KBM-7 (cell line): ENCODE measurements around the gene NDUFAF7.
"Not testable (repeated sequence)": the region's sequence is repeated elsewhere in the genome, so short reads cannot be mapped to it uniquely, and the experiment has no call there.

Experiments used
- DNase-seq: peaks from one replicate; pipeline ENCODE4 v3.0.0-alpha.2; 2015
- in situ Hi-C: fragments of 300-500 bp; cut with MboI; formaldehyde crosslinking; loops from 2 replicates; pipeline ENCODE4 v1.14.3; 2020; ENCODE audit warnings: low sequenced_read_pairs, low pct_unique_long_range_greater_than_20kb, mixed read lengths

Gene NDUFAF7, protein sequence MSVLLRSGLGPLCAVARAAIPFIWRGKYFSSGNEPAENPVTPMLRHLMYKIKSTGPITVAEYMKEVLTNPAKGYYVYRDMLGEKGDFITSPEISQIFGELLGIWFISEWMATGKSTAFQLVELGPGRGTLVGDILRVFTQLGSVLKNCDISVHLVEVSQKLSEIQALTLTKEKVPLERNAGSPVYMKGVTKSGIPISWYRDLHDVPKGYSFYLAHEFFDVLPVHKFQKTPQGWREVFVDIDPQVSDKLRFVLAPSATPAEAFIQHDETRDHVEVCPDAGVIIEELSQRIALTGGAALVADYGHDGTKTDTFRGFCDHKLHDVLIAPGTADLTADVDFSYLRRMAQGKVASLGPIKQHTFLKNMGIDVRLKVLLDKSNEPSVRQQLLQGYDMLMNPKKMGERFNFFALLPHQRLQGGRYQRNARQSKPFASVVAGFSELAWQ

DNA sequence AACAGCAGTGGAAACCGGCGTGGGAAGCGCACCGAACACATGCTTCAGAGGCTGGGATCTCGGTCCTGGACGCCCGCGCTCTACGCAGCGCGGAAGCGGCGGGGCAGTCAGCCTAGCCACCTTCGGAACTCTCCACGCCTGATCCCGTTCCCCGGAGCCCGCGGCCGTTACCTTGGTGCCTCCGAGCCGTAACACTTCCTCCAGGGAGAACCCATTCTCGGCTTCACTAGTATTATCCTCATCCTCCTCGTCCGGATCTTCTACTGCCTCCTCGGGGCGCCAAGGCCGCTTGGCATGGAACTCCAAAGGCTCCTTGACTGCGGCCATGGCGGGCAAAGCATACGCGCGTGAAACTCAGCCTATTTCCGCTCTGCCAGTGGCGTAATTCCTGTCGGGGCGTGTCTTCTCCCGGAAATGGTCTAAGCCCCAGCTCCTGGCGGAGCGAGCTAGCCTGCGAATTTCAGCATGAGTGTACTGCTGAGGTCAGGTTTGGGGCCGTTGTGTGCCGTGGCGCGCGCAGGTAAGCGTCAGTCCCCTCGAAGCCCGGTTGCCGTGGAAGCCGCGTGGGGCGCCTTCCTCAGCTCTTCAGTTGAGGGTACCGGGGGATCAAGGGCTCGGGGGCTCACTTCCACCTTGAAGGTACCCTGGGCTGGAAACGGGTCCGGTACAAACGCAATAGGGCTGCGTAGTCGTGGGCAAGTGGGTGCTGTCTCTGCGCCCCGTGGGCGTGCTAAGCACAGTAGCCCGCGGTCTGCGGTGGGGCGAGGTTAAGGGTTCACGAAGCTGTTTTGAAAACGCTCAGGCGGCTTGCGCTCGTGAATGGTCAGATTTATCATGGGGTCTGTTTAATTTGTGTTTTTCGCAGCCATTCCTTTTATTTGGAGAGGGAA, at the start of gene NDUFAF7, which contains the start of gene CEBPZ:
TSS of gene NDUFAF7 (plus strand) at position 418 of the 890 bp plus-strand sequence. CDS start at position 466, 48 bp downstream.
TSS of gene CEBPZ (minus strand) at position 356 of the 890 bp plus-strand sequence. CDS start at position 327, 29 bp downstream.
- in situ Hi-C loops: no loop called here
- DNase-seq: peak; percentile 89

DNA sequence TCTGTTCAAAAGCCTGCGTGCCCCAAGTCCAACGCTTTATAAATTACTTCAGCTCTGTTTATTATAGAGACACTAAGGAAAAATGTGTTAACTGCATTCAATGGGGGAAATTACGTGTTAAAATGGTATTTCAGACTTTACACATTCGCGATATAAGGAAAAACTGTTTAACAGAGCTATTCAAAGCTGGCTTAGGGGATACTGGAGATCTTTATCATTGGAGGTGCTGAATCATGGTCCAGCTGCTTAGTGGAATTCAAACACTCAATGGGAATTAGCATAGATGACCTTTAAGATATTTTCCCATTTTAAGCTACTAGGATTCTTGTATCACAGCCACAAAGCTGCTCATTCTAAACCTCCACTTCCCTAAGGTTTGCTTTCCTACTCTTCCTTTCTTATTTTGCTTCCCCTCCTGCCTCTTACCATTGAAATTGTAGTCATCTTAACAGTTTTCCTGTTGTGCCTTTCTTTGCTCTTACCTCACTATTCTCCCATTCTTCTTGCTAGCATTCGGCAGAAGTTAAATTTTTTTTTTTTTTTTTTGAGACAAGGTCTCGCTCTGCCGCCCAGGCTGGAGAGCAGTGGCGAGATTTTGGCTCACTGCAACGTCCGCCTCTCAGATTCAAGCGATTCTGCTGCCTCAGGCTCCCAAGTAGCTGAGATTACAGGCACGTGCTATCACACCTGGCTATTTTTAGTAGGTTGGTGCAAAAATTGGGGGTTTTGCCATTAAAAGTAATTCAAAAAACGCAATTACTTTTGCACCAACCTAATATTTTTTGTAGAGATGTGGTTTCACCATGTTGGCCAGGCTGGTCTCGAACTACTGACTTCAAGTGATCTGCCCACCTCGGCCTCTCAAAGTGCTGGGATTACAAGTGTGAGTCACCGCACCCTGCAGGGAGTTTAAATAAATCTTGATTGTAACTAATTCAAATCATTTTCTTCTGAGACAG, 49.5 kb upstream of the NDUFAF7 start:
- in situ Hi-C loops: no loop called here
- no peak for DNase-seq

DNA sequence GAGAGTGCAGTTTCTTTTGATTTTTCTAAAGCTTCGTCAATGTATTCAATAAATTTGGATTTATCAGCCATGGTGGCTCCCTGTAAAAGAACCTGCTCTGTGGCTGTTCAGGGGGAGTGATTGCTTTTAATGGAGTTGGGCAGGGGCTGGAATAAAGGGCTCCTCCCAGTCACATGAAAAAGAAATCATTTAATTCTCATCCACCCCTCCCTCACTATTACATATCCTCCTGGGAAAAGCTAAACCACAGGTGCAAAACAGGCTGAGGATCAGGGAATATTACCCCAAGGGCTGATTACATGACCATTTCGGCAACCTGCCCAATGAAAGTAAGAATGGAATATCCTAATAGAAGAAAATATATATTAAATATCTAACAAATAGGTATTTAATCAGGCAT, 42.9 kb upstream of the NDUFAF7 start, which contains the start of gene SULT6B1:
TSS of gene SULT6B1 (minus strand) at position 101 of the 400 bp plus-strand sequence. CDS start at position 71, 30 bp downstream.
- in situ Hi-C loops: no loop called here
- no peak for DNase-seq

DNA sequence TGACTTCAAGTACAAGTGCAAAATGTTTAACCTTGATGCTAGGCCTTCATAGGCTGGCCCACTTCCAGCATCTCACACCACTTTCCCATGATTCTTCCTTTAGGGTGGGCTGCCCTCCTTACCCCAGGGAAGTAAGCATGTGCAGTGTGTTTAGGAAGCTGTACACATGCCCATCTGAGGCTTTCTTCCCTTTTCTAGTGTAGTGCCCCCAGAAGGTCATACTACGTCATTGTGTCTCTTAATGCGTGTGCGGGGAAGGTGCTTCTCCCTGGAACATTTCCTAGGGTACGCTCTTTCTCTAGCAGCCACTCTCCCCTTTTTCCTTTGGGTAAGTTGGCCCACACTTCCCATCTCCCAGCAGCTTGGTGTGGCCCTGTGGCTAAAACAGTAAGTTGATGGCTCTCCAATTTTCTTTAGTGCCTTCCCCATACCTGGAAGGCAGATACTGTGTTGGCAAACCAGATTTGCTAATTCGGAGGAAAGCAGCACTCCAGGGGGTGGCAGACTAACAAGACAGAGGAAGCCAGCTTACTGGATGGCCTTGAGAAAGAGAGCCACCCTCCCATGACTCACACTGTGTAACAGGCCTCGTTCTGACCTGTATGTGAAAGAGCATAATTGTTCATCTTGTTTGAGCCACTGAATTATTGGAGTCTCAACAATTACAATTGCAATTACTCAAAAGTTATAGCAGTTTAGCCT, 41.9 kb upstream of the NDUFAF7 start:
- peak; percentile 21 for DNase-seq
- in situ Hi-C loops: no loop called here

DNA sequence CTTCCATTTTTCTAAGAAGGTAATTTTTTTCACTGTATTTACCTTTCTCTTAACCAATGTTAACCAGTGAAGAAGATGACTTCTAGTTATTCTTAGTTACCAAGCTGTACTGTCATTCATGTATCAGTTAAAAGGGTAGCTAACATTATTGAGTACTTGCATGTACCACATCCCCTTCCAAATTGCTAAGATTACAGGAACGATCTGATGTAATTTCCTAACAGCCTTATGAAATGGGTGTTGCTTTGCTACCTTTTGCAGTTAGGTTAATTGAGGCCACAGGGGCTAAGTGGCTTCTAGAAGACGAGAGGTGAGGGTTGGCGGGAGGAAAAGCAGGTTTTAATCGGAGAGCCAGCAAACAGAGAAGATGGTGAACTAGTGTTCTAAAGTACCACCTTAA, 41.2 kb upstream of the NDUFAF7 start:
- in situ Hi-C loops: no loop called here
- DNase-seq: no peak

DNA sequence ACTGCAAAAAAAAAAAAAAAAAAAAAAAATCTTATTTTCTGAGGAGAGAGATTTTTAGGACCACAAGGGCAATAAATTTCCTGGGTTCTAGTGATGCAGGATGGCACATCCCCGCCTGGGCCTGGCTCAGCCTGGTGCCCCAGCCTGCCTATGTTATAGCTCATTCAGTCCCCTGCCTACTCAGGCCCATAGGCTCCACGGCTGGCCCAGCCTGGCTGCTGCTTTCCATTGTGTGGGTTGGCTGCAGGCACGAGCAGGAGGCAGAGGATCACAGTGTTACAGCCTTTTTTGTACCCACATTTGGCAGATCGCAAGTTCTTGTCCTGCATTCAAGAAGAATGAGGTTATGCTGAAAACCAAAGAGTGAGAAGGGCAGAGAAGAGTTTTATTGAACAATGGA, 40.2 kb upstream of the NDUFAF7 start:
- DNase-seq: no peak
- in situ Hi-C loops: no loop called here

DNA sequence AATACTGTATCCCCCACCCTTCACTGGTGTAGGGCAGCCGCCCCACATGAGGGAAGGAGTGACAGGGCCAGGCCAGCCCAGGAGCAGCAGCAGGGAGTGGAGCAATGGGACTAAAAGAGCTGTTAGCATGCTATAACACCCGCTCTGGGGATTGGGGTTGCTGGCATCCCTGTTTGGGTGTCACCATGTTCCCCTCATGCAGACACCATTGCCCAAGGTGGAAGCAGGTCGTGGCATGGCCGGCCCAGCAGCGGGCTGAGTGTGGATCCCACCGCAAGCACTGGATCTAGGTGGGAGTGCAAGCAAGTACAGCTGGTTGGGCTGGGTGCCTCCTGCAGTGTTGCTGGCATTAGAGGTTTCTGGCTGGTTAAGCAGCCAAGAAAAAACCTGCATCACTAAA, 39.7 kb upstream of the NDUFAF7 start:
- in situ Hi-C loops: no loop called here
- no peak for DNase-seq

DNA sequence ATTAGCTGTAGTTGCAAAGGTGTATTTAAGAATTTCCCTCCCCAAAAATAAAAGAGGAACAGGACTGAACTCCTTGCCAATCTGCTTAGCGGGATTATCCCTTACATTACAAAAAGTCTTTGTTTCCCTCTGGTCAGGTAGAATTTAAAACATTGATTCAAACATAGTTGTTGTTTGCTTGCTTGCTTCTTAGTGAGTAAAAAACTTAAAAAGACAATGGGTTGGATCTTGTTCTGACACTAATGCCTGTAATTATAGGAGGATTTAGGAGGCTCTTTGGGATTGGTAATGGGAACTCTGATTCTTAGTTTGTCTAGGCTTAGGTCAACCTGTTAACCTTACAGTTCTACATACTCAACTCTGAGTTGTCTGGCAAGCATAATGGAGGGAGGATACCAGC, 38.9 kb upstream of the NDUFAF7 start:
- DNase-seq: no peak
- in situ Hi-C loops: no loop called here

DNA sequence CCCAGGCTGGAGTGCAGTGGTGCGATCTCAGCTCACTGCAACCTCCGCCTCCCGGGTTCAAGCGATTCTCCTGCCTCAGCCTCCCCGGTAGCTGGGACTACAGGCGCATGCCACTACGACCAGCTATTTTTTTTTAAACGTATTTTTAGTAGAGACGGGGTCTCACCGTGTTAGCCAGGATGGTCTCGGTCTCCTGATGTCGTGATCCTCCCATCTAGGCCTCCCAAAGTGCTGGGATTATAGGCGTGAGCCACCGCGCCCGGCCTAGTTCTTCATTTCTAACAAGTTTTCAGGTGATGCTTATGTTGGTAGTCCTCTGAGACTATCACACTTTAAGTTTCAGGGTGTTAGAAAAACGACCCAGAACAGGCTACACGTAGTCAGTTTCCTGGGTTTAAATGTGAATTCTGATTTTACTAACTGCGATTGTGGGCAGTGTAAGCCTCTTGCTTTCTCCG, 35.6 kb upstream of the NDUFAF7 start:
- in situ Hi-C loops, DNase-seq: not testable (repeated sequence)

DNA sequence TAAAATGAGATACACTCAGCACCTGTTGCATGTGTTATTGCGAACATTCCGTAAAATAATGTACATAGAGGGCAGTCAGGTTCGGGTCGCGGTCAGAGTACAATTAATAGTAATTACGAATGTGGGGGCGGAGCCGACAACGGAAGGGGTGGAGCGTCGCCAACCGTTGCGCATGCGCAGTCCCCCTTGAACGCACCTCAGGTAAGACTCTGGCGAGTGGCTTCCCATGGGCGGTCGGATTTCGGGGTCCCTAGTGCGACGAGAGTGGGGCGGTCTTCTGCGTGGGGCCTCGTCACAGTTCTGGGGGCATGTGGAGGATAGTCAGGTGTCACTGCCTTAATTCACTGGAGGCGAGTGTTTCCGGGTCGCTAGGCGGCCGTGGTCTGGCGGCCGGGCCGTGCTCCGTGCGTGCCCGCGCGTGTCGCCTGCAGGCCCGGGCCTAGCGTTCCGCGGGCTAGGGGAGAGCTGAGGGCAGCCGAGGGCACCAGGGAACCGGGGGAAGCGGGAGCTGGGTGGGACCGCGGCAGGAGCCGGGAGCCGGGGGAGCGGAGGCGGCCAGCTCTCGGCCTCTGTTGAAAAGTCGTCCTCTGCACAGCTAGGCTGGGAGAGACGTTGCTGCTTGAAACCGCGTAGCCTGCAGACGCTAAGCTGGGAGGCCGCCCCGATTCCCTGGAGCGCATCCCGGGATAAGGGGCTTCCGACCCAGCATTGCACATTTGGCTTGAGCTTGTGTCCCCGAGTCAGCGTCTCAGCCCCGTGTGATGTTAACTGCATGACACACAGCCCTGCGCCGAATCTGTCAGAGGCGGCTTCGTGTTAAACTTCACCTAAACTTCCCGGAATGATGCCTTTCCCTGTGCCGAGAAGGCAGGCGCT, 34.9 kb upstream of the NDUFAF7 start, which contains the start of gene CEBPZOS:
TSS of gene CEBPZOS (plus strand) at position 177 of the 876 bp plus-strand sequence. CDS start 3,209 bp downstream, outside the sequence.
- peak; percentile 87 for DNase-seq
- in situ Hi-C loops: no loop called here

DNA sequence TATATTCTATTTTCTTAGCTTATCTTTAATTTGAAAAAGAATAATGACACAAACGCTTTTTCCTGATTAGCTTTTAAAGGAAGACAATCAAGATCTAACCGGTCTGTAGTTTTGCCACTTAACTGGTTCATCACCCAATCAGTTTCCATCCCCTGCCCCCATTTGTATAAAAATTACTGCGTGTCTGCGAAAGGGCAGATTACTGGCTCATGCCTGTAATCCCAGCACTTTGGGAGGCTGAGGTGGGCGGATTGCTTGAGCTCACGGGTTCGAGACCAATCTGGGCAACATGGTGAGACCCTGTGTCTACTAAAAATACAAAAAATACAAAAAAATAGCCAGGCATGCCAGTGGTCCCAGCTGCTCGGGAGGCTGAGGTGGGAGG, 32.8 kb upstream of the NDUFAF7 start:
- no peak for DNase-seq
- in situ Hi-C loops: no loop called here

DNA sequence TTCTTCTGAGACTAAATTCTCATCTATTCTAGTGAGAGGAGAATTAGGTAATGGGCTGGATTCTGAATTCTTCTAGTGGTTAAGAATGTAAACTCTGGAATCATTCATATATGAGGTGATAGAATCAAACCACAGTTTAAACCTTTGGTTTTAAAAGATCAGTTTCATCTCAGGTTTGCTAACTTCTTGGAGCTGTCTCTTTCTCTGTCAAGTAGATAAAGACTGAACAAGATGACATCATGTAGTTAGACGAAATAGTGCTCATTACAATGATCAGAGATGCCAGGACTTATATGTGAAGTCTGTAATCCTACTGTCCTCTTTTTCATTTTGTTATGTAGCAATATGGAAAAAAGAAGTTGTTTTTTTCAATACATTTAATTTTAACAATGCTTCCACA, 30.2 kb upstream of the NDUFAF7 start:
- DNase-seq: no peak
- in situ Hi-C loops: no loop called here

DNA sequence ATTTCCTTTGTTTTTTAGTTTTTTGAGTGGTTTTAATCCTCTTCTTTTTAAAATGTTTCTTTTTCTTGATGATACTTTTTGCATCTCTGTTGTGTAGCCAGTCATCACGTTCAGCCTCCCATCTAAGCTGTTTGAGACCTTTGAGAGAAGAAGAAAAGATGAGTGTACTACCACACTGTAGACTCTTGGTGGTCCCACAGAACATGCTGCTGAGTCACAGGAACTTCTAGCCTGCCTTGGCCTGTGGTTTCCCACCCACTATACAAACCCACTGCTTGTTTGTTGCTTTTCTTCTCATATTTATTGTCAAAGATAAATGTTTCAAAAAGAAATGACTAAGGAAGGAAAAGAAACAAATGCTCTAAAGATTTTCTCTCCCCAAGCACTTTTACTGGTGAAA, 29.7 kb upstream of the NDUFAF7 start:
- in situ Hi-C loops: no loop called here
- DNase-seq: peak; percentile 29

DNA sequence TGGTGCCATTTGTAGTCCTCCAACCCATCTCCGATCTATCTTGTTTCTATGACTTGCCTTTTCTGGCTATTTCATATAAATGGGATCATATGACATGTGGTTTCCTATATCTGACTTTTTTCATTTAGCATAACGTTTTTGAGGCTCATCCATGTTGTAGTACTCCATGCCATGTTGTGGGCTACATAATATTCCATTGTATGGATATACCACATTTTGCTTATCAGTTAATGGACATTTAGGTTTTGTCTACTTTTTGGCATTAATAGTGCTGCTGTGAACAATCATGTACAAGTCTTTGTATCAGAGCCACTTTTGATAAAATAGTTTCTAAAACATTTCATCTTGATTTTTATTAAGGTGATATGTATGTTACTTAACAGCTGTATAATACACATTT, 27.8 kb upstream of the NDUFAF7 start:
- DNase-seq: no peak
- in situ Hi-C loops: no loop called here

DNA sequence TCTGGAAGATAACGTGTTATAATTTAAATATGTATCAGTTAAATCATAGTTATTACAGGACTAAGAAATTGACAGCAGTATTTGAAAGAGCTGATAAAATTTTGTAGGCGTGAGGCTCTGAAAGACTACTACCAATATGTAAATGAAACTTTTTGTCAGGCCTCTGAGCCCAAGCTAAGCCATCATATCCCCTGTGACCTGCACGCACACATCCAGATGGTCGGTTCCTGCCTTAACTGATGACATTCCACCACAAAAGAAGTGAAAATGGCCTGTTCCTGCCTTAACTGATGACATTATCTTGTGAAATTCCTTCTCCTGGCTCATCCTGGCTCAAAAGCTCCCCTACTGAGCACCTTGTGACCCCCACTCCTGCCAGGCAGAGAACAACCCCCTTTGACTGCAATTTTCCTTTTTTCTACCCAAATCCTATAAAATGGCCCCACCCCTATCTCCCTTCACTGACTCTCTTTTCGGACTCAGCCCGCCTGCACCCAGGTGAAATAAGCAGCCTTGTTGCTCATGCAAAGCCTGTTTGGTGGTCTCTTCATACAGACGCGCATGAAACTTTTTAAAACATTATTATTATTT, 26.3 kb upstream of the NDUFAF7 start:
- in situ Hi-C loops, DNase-seq: not testable (repeated sequence)

DNA sequence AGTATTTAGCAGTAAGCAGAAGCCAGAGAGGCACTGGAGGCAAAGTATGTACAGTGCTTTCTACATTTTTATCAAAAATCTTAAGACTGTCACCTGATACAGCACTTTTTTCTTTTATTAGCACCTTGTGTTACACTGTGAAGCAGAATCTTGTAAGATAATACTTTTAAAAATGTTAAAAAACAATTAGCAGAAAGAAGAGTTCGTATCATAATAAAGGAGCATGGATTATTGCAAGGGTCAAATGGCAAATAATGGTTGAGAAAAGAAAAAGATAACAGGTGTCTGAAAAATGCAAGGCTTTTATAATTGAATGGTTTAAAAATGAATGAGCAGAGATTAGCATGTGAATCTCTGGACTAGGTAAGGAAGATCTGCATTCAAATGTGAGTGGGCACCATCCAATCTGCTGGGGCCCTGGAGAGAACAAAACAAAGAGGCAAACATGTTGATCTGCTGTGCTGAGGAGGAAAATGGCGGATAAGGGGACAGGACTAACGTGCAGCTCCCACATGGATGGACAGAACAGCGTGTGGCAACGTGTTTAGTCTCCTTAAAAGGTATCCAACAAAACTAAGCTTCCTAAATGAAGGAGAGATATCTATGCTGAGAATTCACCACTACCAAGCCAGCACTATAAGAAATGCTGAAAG, 25.6 kb upstream of the NDUFAF7 start:
- DNase-seq: no peak
- in situ Hi-C loops: no loop called here
